ENCODE measurements around the gene TPTE.
"Not testable (repeated sequence)": the region's sequence is repeated elsewhere in the genome, so short reads cannot be mapped to it uniquely, and the experiment has no call there.

DNA sequence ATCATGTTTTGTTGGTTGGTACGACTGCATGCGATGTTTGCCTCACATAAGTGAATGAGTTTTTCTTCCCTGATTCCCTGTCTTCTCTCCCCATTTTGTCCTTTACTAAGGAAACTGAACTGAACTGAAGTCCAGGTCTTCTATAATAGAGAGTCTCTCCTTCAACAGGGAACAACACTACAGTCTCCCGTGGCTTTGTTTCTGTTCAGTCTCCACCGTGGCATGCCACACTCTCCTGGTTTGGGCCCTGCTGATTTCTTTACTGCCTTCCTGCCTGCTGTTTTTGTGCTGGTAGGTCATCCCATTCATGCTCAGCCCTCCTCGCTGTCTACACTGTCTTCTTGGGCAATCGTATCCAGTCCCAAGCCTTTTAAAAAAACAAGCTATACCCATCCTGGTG, 92.9 kb downstream of the TPTE start:
- TF ChIP-seq, protein P1, sequence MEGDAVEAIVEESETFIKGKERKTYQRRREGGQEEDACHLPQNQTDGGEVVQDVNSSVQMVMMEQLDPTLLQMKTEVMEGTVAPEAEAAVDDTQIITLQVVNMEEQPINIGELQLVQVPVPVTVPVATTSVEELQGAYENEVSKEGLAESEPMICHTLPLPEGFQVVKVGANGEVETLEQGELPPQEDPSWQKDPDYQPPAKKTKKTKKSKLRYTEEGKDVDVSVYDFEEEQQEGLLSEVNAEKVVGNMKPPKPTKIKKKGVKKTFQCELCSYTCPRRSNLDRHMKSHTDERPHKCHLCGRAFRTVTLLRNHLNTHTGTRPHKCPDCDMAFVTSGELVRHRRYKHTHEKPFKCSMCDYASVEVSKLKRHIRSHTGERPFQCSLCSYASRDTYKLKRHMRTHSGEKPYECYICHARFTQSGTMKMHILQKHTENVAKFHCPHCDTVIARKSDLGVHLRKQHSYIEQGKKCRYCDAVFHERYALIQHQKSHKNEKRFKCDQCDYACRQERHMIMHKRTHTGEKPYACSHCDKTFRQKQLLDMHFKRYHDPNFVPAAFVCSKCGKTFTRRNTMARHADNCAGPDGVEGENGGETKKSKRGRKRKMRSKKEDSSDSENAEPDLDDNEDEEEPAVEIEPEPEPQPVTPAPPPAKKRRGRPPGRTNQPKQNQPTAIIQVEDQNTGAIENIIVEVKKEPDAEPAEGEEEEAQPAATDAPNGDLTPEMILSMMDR (IDR thresholded peaks at IDR 0.05; ENCODE audit: low read depth, low read length), result not testable (repeated sequence)
- TF ChIP-seq EZH2phosphoT487 (IDR thresholded peaks at IDR 0.05; ENCODE audit: low read depth), result not testable (repeated sequence)
